Measurements from ENCODE around the gene ARL6IP6.

Gene ARL6IP6

DNA sequence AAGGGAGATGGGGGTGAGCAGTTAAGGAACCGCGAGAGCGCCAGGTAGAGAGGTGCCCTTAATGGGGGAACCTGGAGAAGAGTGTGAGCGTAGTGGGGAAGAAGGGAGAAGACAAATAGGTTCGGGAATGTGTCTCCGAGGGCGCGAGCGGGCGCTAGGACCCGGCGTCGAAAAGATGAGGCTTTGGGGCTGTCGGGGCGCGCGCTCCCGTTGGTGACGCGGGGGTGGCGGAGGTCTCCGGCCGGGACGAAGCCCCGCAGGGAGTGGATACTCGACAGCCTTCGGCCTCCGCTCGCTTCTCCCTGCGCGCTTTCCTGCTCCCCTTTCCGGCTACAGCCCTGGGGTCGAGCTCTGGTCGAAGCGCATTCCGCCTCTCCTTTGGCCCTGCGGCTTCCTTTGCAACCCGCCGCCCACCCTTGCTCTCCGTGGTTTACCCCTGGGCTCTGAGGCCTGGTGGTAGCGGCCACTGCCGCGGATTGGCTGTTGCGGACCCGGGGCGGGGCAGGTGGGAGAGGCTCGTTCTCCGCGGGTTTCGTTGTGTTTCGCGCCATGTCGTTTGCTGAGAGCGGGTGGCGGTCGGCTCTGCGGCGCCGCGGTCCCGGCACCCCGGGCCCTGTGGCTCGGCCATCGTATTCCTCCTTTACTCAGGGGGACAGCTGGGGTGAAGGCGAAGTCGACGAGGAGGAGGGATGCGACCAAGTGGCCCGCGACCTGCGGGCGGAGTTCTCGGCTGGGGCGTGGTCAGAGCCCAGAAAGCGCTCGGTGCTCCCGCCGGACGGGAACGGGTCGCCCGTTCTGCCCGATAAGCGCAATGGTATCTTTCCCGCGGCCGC lies at the start of gene ARL6IP6:
Gene ARL6IP6, plus strand, starts transcription at position 545 of the 833 bp plus-strand sequence. Its CDS starts 5 bp downstream, at position 550.
- H3K27me3 Mint-ChIP-seq (ENCODE audit: low read depth): no peaks in the 10 kb centered on the region
- peaks cover 47% of the 10 kb centered on the region for H3K4me1 Mint-ChIP-seq (ENCODE audit: low read depth)
- peak within 1 kb of the TSS; percentile 97 for H3K4me3 Mint-ChIP-seq
- H3K9me3 Mint-ChIP-seq: no peaks in the 10 kb centered on the region
- peak within 1 kb of the TSS; percentile 98 for H3K27ac Mint-ChIP-seq
- H3K36me3 Mint-ChIP-seq (ENCODE audit: low read depth): peaks cover 61% of the 10 kb centered on the region
- peak; percentile 93 for DNase-seq (ENCODE audit: low spot score)

DNA sequence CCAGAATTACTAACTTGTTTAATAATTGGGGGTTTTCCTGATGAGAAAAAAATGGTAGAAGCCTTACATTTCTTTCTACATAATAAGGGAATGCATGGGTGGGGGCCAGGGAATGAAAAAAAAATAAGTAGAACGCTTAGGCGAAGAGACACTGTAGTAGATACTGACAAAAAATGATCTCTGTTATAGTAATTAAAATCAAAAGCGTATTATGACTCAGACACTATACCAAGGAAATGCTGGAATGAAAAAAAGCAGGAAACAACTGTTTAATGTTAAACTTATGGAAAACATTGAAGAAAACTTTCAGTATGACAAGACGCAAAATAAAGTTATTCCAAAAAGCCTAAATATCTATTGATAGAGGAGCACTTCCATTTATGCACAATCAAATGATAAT lies 44.1 kb upstream of the ARL6IP6 start:
- Mint-ChIP-seq H3K4me3 (no peak overlapping the region), H3K27ac (no peak overlapping the region), H3K27me3 (ENCODE audit: low read depth) (no peaks in the 10 kb centered on the region), H3K9me3 (no peaks in the 10 kb centered on the region), H3K4me1 (ENCODE audit: low read depth) (no peaks in the 10 kb centered on the region), H3K36me3 (ENCODE audit: low read depth) (peaks cover 44% of the 10 kb centered on the region)
- no peak for DNase-seq (ENCODE audit: low spot score)

DNA sequence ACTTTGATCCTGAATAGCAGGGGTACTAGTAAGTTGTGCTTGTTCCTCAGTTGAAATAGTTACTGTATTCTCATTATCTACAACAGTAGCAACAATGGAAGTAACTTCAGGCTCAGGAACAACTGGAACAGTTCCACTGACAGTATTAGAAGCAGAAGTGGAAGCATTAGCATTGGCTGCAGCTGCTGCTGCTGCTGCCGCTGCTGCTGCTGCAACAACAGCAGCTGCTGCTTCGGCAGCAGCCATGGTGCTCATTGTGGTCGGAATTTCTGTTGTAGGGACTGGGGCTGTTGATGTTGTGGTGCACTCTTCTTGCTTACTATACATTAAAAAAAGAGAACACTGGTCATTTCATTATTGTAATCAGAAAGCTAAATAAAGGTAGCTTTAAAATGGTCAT lies 42.0 kb upstream of the ARL6IP6 start:
- no peak for DNase-seq (ENCODE audit: low spot score)
- Mint-ChIP-seq H3K27ac (no peak overlapping the region), H3K36me3 (ENCODE audit: low read depth) (peaks cover 46% of the 10 kb centered on the region), H3K4me1 (ENCODE audit: low read depth) (peaks cover under 1% of the 10 kb centered on the region), H3K9me3 (no peaks in the 10 kb centered on the region), H3K27me3 (ENCODE audit: low read depth) (no peaks in the 10 kb centered on the region), H3K4me3 (no peak overlapping the region)

DNA sequence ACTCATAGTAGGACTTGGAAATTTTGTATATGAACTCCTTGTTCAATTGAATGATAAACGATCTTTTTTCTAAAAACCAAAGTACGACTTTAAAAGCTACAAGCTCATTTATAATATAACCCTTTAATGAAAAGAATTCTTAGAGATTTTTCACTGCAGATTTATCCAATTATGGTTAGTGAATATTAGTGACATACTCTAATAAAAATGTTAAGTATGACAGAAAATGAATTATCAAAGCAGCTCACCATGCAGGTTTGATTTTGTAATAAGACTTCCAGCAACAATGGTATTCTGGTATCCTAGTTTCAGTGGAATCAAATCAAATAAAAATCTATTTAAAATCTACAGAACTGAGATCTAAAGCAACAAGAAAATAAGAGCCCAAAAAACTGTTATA lies 39.6 kb upstream of the ARL6IP6 start:
- DNase-seq (ENCODE audit: low spot score): no peak
- Mint-ChIP-seq H3K27me3 (ENCODE audit: low read depth) (no peaks in the 10 kb centered on the region), H3K36me3 (ENCODE audit: low read depth) (peaks cover 38% of the 10 kb centered on the region), H3K27ac (no peak overlapping the region), H3K9me3 (no peaks in the 10 kb centered on the region), H3K4me3 (no peak overlapping the region), H3K4me1 (ENCODE audit: low read depth) (peaks cover 8% of the 10 kb centered on the region)

DNA sequence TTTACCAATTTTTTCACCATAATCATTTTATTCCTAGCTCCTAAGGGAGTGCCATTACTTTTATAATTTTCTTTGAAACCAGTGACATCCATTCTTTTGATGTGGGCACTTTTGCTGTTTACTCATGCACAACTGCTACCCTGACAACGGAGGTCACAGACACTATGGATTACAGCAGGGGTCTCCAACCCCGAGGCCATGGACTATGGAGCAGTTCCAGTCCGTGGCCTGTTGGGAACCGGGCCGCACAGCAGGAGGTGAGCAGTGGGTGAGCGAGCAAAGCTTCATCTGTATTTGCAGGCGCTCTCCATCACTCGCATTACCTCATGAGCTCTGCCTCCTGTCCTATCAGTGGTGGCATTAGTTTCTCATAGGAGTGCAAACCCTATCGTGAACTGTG lies 35.8 kb upstream of the ARL6IP6 start:
- peaks cover 25% of the 10 kb centered on the region for H3K4me1 Mint-ChIP-seq (ENCODE audit: low read depth)
- no peak for DNase-seq (ENCODE audit: low spot score)
- no peak overlapping the region for H3K27ac Mint-ChIP-seq
- H3K4me3 Mint-ChIP-seq: no peak overlapping the region
- no peaks in the 10 kb centered on the region for H3K9me3 Mint-ChIP-seq
- peaks cover 37% of the 10 kb centered on the region for H3K36me3 Mint-ChIP-seq (ENCODE audit: low read depth)
- no peaks in the 10 kb centered on the region for H3K27me3 Mint-ChIP-seq (ENCODE audit: low read depth)

DNA sequence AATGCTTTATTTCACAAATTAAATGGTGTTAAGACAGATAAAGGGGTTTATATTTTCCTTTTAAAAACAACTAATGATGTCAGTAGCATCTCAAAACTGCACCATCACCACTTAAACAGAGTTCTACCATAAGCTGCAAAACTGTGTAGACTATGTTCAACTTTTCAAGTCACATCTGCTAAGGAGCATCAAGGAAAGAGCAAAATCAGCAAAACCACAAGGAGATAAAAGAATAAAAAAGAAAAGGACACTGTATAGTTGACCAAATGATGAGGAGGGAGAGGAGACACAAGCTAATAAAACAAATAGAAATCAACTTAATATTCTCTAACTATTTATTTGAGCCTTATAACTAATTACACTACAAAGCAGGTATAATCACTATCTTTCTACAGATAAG lies 35.0 kb upstream of the ARL6IP6 start:
- Mint-ChIP-seq H3K36me3 (ENCODE audit: low read depth) (peaks cover 38% of the 10 kb centered on the region), H3K27me3 (ENCODE audit: low read depth) (no peaks in the 10 kb centered on the region), H3K27ac (peak overlapping the region; percentile 4), H3K9me3 (no peaks in the 10 kb centered on the region), H3K4me3 (no peak overlapping the region), H3K4me1 (ENCODE audit: low read depth) (peaks cover 26% of the 10 kb centered on the region)
- DNase-seq (ENCODE audit: low spot score): no peak

DNA sequence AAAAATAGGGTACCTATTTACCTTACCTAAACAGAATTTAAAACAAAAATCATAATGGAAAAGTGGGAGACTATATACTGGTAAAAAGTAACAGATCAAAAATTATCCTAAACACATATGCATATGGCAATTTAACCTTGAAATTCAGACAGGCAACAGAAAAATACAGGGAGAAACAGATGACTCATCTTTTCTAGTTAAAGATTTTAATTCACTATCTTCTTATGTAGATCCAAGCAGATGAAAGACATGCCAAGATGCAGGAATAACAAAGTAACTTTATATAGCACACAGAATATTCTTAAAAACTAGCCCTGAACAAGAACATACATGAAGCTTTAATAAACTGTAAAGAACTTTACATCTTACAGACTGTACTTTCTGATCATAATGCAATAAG lies 32.1 kb upstream of the ARL6IP6 start:
- Mint-ChIP-seq H3K27ac (no peak overlapping the region), H3K9me3 (no peaks in the 10 kb centered on the region), H3K4me3 (no peak overlapping the region), H3K27me3 (ENCODE audit: low read depth) (no peaks in the 10 kb centered on the region), H3K4me1 (ENCODE audit: low read depth) (peaks cover 30% of the 10 kb centered on the region), H3K36me3 (ENCODE audit: low read depth) (peaks cover 36% of the 10 kb centered on the region)
- no peak for DNase-seq (ENCODE audit: low spot score)

DNA sequence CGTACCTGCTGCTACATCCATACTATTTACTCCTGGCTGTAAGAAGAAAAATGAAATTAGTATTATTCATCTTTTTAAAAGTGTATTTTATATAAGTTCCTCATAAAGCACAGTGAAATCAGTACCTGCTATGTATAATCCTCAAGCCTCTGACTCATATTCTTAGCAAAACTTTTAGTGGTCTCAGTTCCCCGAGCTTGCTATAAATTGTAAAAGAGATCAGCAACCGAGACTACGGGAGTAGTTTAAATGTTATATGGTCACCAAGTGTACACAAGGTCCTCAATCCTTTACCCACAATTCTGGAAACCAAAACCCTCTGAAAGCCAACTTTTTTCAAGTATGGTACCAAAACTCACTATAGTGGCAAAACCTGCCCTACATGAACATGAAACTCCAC lies 25.4 kb upstream of the ARL6IP6 start:
- Mint-ChIP-seq H3K4me3 (no peak overlapping the region), H3K27ac (no peak overlapping the region), H3K9me3 (no peaks in the 10 kb centered on the region), H3K4me1 (ENCODE audit: low read depth) (peaks cover 33% of the 10 kb centered on the region), H3K36me3 (ENCODE audit: low read depth) (peaks cover 22% of the 10 kb centered on the region), H3K27me3 (ENCODE audit: low read depth) (no peaks in the 10 kb centered on the region)
- DNase-seq (ENCODE audit: low spot score): no peak

DNA sequence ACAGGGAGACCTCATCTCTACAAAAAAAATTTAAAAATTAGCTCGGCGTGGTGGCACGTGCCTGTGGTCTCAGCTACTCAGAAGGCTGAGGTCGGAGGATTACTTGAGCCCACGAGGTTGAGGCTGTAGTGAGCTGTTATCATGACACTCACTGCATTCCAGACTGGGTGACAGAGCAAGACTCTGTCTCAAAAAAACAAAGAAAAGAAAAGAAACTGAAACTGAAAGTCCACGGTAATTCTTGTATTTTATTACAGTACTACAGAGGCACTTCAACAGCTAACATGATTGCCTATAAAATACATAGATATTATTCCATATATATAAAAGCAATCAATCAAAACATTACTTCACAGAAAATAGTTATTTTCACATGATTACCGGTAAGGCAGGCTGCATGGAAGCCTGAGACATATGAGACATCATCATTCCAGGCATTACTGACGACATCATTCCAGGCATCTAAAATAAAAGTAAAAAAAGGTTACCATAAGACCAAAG lies 24.2 kb upstream of the ARL6IP6 start:
- Mint-ChIP-seq H3K27me3 (ENCODE audit: low read depth) (no peaks in the 10 kb centered on the region), H3K4me1 (ENCODE audit: low read depth) (peaks cover 31% of the 10 kb centered on the region), H3K36me3 (ENCODE audit: low read depth) (peaks cover 18% of the 10 kb centered on the region), H3K4me3 (peak overlapping the region; percentile 84), H3K27ac (peak overlapping the region; percentile 92), H3K9me3 (no peaks in the 10 kb centered on the region)
- DNase-seq (ENCODE audit: low spot score): peak; percentile 51

DNA sequence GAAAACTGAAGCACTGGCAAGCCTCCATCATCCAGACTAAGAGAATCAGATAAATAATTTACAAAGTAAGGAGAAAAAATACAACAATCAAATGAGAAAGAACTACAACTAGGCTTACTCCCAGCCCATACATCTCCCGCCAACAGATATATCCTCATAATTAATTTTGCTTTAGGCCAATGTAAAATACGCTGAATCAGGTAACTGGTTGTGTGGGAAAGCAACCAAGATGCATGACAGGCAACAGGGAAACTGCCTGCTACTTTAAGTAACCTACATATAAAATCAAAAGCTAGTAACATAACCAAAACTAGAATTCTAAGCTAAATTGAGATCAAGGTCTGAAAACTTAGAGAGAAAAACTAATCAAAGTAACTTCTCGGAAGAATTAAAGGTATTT lies 22.7 kb upstream of the ARL6IP6 start:
- Mint-ChIP-seq H3K4me3 (no peak overlapping the region), H3K36me3 (ENCODE audit: low read depth) (peaks cover 15% of the 10 kb centered on the region), H3K9me3 (no peaks in the 10 kb centered on the region), H3K4me1 (ENCODE audit: low read depth) (peaks cover 31% of the 10 kb centered on the region), H3K27ac (no peak overlapping the region), H3K27me3 (ENCODE audit: low read depth) (no peaks in the 10 kb centered on the region)
- no peak for DNase-seq (ENCODE audit: low spot score)

DNA sequence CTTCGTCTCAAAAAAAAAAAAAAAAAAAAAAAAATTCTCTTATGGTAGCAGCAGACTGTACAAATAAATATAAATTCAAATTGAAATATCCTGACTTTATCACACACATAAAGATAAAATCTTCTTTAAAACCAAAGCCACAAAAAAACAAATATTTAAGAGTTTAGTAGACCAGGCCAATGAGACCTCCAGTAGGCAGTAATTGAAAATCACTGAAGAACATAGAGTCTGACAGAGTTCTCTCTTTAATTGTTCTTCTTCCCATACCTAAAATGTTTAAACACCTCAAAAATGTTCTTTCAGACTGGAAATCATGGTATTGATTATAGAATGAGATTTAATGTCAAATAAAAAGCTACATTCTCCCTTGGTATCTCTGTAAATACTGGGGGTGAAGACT lies 21.9 kb upstream of the ARL6IP6 start:
- peaks cover 4% of the 10 kb centered on the region for H3K9me3 Mint-ChIP-seq
- H3K36me3 Mint-ChIP-seq (ENCODE audit: low read depth): peaks cover 17% of the 10 kb centered on the region
- peaks cover 28% of the 10 kb centered on the region for H3K4me1 Mint-ChIP-seq (ENCODE audit: low read depth)
- no peak overlapping the region for H3K27ac Mint-ChIP-seq
- H3K27me3 Mint-ChIP-seq (ENCODE audit: low read depth): no peaks in the 10 kb centered on the region
- H3K4me3 Mint-ChIP-seq: no peak overlapping the region
- DNase-seq (ENCODE audit: low spot score): no peak

DNA sequence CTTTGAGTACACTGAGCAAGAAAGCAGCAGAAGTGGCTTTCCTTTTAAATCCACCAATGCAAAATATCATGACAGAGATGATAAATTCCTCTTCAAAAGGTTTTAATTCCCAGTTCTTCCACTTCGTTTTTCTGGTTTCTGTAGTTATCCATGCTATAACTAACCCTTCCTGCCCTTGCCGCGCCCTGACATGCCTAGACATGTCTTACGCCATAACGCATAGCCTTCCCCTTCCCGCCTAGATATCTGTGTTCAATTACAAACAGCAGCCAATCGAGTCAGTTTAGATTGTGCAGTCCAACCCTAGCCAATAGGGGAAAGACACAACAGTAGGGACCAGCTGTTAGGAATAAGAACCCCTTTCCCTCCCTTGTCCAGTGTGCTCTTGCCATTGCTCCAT lies 17.2 kb upstream of the ARL6IP6 start:
- peaks cover 37% of the 10 kb centered on the region for H3K36me3 Mint-ChIP-seq (ENCODE audit: low read depth)
- H3K9me3 Mint-ChIP-seq: peaks cover 4% of the 10 kb centered on the region
- H3K27ac Mint-ChIP-seq: no peak overlapping the region
- DNase-seq (ENCODE audit: low spot score): no peak
- no peak overlapping the region for H3K4me3 Mint-ChIP-seq
- H3K4me1 Mint-ChIP-seq (ENCODE audit: low read depth): peaks cover 22% of the 10 kb centered on the region
- no peaks in the 10 kb centered on the region for H3K27me3 Mint-ChIP-seq (ENCODE audit: low read depth)

DNA sequence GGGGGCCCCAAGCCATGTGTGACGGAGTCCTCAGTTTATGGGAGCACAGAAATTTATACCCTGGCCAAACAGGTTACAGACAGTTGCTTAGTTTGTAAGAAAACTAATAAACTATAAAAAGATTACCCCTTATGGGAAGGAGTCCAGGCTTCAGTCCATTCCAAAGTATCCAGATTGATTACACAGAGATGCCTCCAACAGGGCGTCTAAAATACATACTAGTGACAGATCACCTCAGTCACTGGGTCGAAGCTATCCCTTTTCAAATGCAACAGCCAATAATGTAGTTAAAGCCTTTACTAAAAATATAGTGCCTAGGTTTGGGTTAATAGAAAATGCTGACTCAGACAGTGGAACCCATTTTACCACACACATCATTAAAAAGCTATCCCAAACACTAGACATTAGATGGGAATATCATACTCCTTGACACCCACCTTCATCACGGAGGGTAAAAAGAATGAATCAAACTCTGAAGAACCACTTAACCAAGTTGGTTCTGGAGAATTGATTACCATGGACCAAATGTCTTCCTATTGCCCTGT lies 11.9 kb upstream of the ARL6IP6 start:
- H3K9me3 Mint-ChIP-seq: no peaks in the 10 kb centered on the region
- no peak for DNase-seq (ENCODE audit: low spot score)
- H3K27ac Mint-ChIP-seq: no peak overlapping the region
- no peak overlapping the region for H3K4me3 Mint-ChIP-seq
- peaks cover 74% of the 10 kb centered on the region for H3K36me3 Mint-ChIP-seq (ENCODE audit: low read depth)
- peaks cover 27% of the 10 kb centered on the region for H3K4me1 Mint-ChIP-seq (ENCODE audit: low read depth)
- H3K27me3 Mint-ChIP-seq (ENCODE audit: low read depth): no peaks in the 10 kb centered on the region

DNA sequence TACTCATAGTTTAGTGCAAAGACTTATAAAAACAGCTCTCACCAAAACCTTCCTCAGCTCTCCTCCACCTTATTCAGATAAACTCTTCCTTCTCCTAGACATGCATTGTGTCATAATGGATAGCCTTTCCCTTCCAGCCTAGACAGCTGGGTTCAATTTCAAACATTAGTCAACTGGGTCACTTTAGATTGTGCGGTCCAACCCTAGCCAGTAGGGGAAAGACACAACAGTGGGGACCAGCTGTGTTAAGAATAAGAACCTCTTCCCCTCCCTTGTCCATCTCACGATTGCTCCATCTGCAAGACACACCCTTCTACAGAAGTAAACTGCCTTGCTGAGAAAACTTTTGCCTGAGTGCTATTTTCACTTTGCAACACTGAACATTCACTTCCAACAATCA lies 9.7 kb upstream of the ARL6IP6 start:
- Mint-ChIP-seq H3K4me1 (ENCODE audit: low read depth) (peaks cover 21% of the 10 kb centered on the region), H3K36me3 (ENCODE audit: low read depth) (peaks cover 67% of the 10 kb centered on the region), H3K4me3 (no peak overlapping the region)

More for the DNA sequence above, 9.7 kb upstream of the ARL6IP6 start:
- Mint-ChIP-seq H3K27me3 (ENCODE audit: low read depth) (no peaks in the 10 kb centered on the region), H3K27ac (no peak overlapping the region), H3K9me3 (no peaks in the 10 kb centered on the region)
- DNase-seq (ENCODE audit: low spot score): no peak

Data from T-helper 2 cell treated with Interferon-gamma antibody and Interleukin-4, amounts not matched to agents 5 μg/mL and 100 μg/mL, for 36 hours (primary cell).